NT2/D1 (cell line): Measurements from ENCODE around the gene CCDC69.

Experiments used
- DNase-seq: peaks from one replicate; pipeline ENCODE4 v3.0.0-alpha.2; 2011; ENCODE audit warnings: low read depth, low spot score
- H3K27me3 ChIP-seq: 2 replicates; pipeline ENCODE4 v1.6.0; 2011; ENCODE audit warnings: mild to moderate bottlenecking; ENCODE audit not compliant: insufficient read length, insufficient read depth
- H3K36me3 ChIP-seq: 2 replicates; pipeline ENCODE4 v1.6.1; 2011; ENCODE audit warnings: mild to moderate bottlenecking, low read length, mixed read lengths; ENCODE audit not compliant: insufficient read depth, insufficient read length
- H3K4me1 ChIP-seq: 2 replicates; pipeline ENCODE4 v1.5.1; 2011; ENCODE audit not compliant: insufficient read depth, insufficient read length
- H3K4me3 ChIP-seq: 2 replicates; pipeline ENCODE4 v1.5.1; 2011; ENCODE audit warnings: low read depth; ENCODE audit not compliant: insufficient read length
- H3K9ac ChIP-seq: 2 replicates; pipeline ENCODE4 v1.6.0; 2011; ENCODE audit warnings: low read depth; ENCODE audit not compliant: insufficient read length
- H3K9me3 ChIP-seq: 2 replicates; pipeline ENCODE4 v1.5.1; 2011; ENCODE audit warnings: mild to moderate bottlenecking, low read length; ENCODE audit not compliant: insufficient read depth
- SUZ12 ChIP-seq: IDR thresholded peaks from 2 replicates; pipeline ENCODE4 v1.6.1; 2011; ENCODE audit not compliant: insufficient read length, insufficient read depth; ENCODE audit errors: extremely low read depth
- YY1 ChIP-seq: IDR thresholded peaks from 2 replicates; pipeline ENCODE4 v1.6.1; 2011; ENCODE audit not compliant: insufficient read length, insufficient read depth
- ZNF274 ChIP-seq: IDR thresholded peaks from 2 replicates; pipeline ENCODE4 v1.6.1; 2011; ENCODE audit warnings: mild to moderate bottlenecking, low read depth, low read length

CCDC69 gene

DNA sequence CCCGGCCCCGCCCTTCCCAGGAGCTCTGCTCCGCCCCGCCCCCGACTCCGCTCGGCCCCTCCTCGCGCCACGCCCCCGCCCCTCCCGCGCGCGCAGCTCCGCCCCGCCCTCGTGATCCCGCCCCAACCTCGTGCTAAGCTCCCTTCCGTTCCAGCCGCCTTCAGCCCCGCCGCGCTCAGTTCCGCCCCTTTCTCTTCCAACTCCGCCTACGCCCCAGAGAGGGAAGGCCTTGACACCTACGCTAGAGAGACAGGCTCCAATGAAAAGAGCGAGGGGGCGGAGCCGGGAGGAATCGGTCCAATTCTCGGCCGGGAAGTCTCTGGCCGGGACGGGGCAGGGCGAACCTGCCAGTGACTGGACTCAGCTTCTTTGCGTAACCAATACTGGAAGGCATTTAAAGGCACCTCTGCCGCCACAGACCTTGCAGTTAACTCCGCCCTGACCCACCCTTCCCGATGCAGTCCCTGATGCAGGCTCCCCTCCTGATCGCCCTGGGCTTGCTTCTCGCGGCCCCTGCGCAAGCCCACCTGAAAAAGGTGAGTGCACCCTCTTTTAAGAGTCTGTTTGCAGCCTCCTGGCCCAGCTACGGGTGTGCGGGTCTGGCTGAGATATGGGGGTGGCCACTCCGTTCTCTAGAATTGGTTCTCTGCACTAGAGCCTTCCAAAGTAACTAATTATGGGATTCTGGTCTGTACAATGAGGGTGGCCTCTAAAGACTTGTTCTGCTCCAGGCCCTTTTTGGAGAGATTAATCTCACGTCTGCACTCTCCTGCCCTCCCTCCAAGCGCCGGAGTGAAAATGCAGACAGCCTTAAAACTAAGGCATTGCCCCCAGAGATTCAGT, 29.1 kb upstream of the CCDC69 start, which contains the start of gene GM2A:
GM2A (plus strand) TSS at position 424 of the 843 bp plus-strand sequence; CDS start at position 456, 32 bp downstream.
- Histone ChIP-seq H3K9me3 (no peaks in the 10 kb centered on the region), H3K27me3 (no peaks in the 10 kb centered on the region), H3K36me3 (no peaks in the 10 kb centered on the region), H3K9ac (peak within 1 kb of the TSS; percentile 66), H3K4me3 (peak within 1 kb of the TSS; percentile 82), H3K4me1 (peaks cover 4% of the 10 kb centered on the region)
- DNase-seq, result peak; percentile 97
- TF ChIP-seq YY1 (no peak), ZNF274 (no peak), SUZ12 (no peak)

DNA sequence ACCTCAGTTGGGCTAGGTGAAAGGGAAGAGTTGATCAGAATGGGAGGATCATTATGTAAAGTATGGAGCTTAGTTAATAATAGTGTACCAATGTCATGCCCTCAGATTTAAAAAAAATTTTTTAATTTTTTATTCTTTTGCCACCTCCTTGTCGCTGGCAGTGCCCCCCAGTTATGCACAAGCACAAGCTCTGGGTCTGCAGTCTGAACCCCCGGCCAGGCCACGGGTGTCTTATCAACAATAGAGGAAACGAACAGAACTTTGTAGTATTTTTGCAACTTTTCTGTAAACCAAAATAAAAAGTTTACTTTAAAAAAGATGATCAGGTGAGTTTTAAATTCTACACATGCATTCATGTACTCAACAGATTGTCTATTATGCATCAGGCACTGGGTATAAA, 27.7 kb upstream of the CCDC69 start:
- Histone ChIP-seq H3K27me3 (no peaks in the 10 kb centered on the region), H3K36me3 (no peaks in the 10 kb centered on the region), H3K4me1 (no peaks in the 10 kb centered on the region), H3K4me3 (no peak overlapping the region), H3K9me3 (no peaks in the 10 kb centered on the region), H3K9ac (no peak overlapping the region)
- TF ChIP-seq YY1, result no peak
- no peak for TF ChIP-seq ZNF274
- no peak for TF ChIP-seq SUZ12
- DNase-seq, result no peak

DNA sequence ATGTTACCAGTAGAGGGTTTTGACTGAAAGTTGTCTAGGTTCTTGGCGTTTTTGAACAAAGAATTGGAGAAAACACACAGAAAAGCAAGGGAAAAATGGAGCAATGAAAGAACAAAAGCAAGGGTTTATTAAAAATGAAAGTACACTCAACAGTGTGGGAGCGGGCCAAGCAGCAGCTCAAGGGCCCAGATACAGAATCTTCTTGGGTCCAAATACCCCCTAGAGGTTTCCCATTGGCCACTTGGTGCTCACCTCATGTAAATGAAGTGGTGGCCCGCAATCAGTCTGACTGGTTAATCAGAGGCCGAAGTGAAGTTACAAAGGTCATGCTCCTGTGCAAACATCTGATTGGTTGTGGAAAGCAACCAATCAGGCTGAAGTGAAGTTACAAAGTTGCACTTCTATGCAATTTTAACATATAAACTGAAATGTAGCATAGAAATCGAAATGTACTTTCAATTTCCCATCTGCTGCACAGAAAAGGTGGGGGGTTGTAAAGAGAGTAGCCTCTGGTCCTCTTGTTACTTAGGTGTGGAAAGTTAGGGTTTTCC, 27.2 kb upstream of the CCDC69 start:
- Histone ChIP-seq H3K4me3 (no peak overlapping the region), H3K9ac (no peak overlapping the region), H3K9me3 (no peaks in the 10 kb centered on the region), H3K4me1 (no peaks in the 10 kb centered on the region), H3K27me3 (no peaks in the 10 kb centered on the region), H3K36me3 (no peaks in the 10 kb centered on the region)
- no peak for DNase-seq
- TF ChIP-seq ZNF274 (no peak), YY1 (no peak), SUZ12 (no peak)

DNA sequence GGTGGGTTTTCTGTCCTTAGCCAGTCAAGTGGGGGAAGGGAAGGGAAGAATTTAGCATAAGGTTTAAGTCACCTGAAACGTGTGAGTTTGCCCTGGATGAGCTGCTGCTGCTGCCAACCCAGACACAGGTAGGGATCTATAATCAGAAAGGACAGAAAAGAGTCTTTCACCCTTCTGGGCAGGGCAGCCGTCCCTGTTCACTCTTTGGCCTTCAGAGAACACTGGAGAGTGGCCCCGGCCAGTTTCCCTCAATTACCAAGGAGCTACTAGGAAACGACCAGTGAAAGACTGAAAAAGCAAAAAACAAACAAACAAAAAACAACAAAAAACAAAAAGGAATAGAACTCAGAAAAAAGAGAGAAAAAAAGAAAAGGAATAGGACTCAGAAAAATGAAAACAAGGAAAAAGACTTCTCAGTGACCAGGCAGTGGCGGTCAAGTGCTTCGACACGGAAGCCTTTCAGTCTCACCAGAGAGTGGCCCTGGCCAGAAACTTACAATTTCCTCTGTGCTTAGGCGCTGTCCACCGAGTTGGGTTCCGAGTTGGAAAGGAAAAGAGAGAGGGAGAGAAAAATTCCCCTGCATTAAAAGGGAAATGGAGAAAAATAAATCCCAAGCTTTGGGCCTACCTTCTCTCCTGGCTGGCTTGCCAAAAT, 26.6 kb upstream of the CCDC69 start:
- TF ChIP-seq SUZ12, result no peak
- TF ChIP-seq YY1, result no peak
- TF ChIP-seq ZNF274, result no peak
- H3K4me3 ChIP-seq, result no peak overlapping the region
- no peak overlapping the region for H3K9ac ChIP-seq

DNA sequence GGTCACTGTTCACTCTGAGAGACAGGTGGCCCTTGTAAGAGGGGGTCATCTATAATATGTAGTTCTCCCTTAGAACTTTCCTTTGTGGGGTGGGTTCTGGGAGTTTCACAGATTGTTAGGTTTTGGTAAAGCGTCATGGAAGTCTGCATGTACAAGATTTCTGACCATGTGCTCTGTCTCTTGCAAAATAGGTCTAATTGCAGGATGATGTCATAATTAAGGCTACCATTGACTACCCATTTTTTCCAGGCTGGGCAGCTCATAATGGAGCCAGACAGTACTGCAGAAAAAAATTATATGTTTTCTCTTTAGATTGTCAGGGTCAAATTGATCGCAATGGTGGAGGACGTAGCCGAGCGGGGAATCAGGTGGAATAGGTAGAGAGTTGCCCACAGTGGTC, 25.4 kb upstream of the CCDC69 start:
- H3K4me1 ChIP-seq, result no peaks in the 10 kb centered on the region
- H3K9me3 ChIP-seq, result no peaks in the 10 kb centered on the region
- TF ChIP-seq SUZ12 (no peak), YY1 (no peak), ZNF274 (no peak)
- no peak overlapping the region for H3K4me3 ChIP-seq
- H3K27me3 ChIP-seq, result no peaks in the 10 kb centered on the region
- no peak overlapping the region for H3K9ac ChIP-seq
- DNase-seq, result no peak
- H3K36me3 ChIP-seq, result no peaks in the 10 kb centered on the region

More for the DNA sequence above, 26.6 kb upstream of the CCDC69 start:
- Histone ChIP-seq H3K36me3 (no peaks in the 10 kb centered on the region), H3K4me1 (no peaks in the 10 kb centered on the region), H3K27me3 (no peaks in the 10 kb centered on the region), H3K9me3 (no peaks in the 10 kb centered on the region)
- DNase-seq, result no peak

DNA sequence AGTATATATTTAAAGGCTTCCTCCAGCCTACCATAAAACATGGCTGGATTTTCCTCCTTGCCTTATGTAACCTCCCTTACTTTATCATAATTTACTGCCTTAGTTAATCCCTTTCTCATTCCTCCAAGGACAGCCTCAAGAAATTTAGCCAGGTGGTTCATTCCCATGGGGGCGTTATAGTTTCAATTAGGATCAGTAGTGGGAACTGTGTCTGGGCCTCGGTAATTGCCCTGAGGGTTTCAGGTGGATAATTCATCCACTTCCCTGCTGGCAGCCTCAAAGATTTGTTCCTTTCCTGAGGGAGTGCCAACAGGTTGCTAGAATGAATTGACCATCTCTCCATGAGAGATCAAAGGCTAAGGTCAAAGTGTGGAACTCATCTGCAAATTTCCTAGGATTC, 24.8 kb upstream of the CCDC69 start:
- Histone ChIP-seq H3K9me3 (no peaks in the 10 kb centered on the region), H3K4me3 (no peak overlapping the region), H3K36me3 (no peaks in the 10 kb centered on the region), H3K27me3 (no peaks in the 10 kb centered on the region), H3K9ac (no peak overlapping the region), H3K4me1 (no peaks in the 10 kb centered on the region)
- no peak for DNase-seq
- no peak for TF ChIP-seq ZNF274
- TF ChIP-seq SUZ12, result no peak
- no peak for TF ChIP-seq YY1

DNA sequence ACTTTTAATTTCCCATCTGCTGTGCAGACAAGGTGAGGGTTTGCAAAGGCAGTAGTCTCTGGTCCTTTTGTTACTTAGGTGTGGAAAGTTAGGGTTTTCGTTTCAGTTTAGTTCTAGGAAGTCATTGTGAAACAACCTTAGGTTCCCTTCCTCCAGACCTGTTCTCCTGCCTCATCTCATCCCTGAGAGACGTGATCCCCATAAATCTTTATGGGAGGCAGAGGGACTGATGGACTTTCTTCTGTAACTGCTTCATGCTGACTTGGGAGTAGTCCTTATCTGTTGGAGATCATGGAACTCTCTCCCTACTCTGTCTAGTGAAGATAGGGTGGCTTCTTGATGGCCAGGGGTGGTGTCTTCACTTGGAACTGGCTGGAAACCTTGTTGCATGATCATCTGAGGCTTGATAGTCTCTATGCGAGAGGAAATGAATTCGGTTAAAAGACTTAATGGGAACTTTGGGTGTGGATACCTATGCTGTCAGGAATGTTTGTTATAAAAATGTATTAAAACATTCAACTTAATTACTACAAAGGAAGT, 21.9 kb upstream of the CCDC69 start:
- H3K9me3 ChIP-seq, result no peaks in the 10 kb centered on the region
- no peak for DNase-seq
- no peak overlapping the region for H3K4me3 ChIP-seq
- H3K9ac ChIP-seq, result no peak overlapping the region
- no peaks in the 10 kb centered on the region for H3K36me3 ChIP-seq
- peaks cover 7% of the 10 kb centered on the region for H3K4me1 ChIP-seq
- TF ChIP-seq YY1 (no peak), SUZ12 (no peak), ZNF274 (no peak)
- H3K27me3 ChIP-seq, result no peaks in the 10 kb centered on the region
